Measurements from ENCODE around the gene SRD5A3. TPM values are rescaled to one million over a fixed set of nuclear protein-coding genes. Genes with fewer than 3 reads are reported as not detected.

SRD5A3 gene
- total RNA-seq, 3 donors from 2014 or later: 13.9 to 20.3 (median 14.4) TPM

GRCh38 chr4:55336138-55337034, 9.7 kb upstream of the SRD5A3 start:
- intact Hi-C loops (cut with DNase I; ENCODE audit: low total_unique reads): no loop called here
- H3K4me1 ChIP-seq: no peaks in the 10 kb centered on the region
- H3K4me3 ChIP-seq: no peak overlapping the region
- no peaks in the 10 kb centered on the region for H3K36me3 ChIP-seq
- no peak for DNase-seq (ENCODE audit: low spot score in 2 of 2)
- no peak overlapping the region for H3K27ac ChIP-seq
- no peaks in the 10 kb centered on the region for H3K27me3 ChIP-seq
- TF ChIP-seq CTCF (IDR thresholded peaks at IDR 0.05): no peak
- no peak for TF ChIP-seq POLR2A (IDR thresholded peaks at IDR 0.05)
- TF ChIP-seq POLR2AphosphoS5 (IDR thresholded peaks at IDR 0.05): no peak
- H3K9me3 ChIP-seq: no peaks in the 10 kb centered on the region

- no peaks in the 10 kb centered on the region for H3K4me1 ChIP-seq
- no peak overlapping the region for H3K4me3 ChIP-seq
- H3K36me3 ChIP-seq: no peaks in the 10 kb centered on the region
- H3K9me3 ChIP-seq: no peaks in the 10 kb centered on the region
- H3K27ac ChIP-seq: no peak overlapping the region
- DNase-seq (ENCODE audit: low spot score in 2 of 2): no peak
- intact Hi-C loops (cut with DNase I; ENCODE audit: low total_unique reads): no loop called here
- H3K27me3 ChIP-seq: no peaks in the 10 kb centered on the region
- TF ChIP-seq POLR2A (IDR thresholded peaks at IDR 0.05) (no peak), CTCF (IDR thresholded peaks at IDR 0.05) (no peak), POLR2AphosphoS5 (IDR thresholded peaks at IDR 0.05) (no peak)
Observed at GRCh38 chr4:55337944-55338343, 8.1 kb upstream of the SRD5A3 start.

GRCh38 chr4:55338486-55338885, 7.6 kb upstream of the SRD5A3 start:
- H3K27ac ChIP-seq: no peak overlapping the region
- DNase-seq (ENCODE audit: low spot score in 2 of 2): no peak
- no peak overlapping the region for H3K4me3 ChIP-seq
- intact Hi-C loops (cut with DNase I; ENCODE audit: low total_unique reads): no loop called here
- TF ChIP-seq POLR2AphosphoS5 (IDR thresholded peaks at IDR 0.05) (no peak), POLR2A (IDR thresholded peaks at IDR 0.05) (no peak), CTCF (IDR thresholded peaks at IDR 0.05) (no peak)
- H3K27me3 ChIP-seq: no peaks in the 10 kb centered on the region
- no peaks in the 10 kb centered on the region for H3K9me3 ChIP-seq
- H3K36me3 ChIP-seq: no peaks in the 10 kb centered on the region
- no peaks in the 10 kb centered on the region for H3K4me1 ChIP-seq

GRCh38 chr4:55340266-55340665, 5.8 kb upstream of the SRD5A3 start:
- DNase-seq (ENCODE audit: low spot score in 2 of 2): no peak
- Histone ChIP-seq H3K27me3 (no peaks in the 10 kb centered on the region), H3K9me3 (no peaks in the 10 kb centered on the region), H3K4me3 (no peak overlapping the region), H3K27ac (no peak overlapping the region), H3K4me1 (no peaks in the 10 kb centered on the region), H3K36me3 (no peaks in the 10 kb centered on the region)
- TF ChIP-seq POLR2A (IDR thresholded peaks at IDR 0.05): no peak
- TF ChIP-seq CTCF (IDR thresholded peaks at IDR 0.05): no peak
- TF ChIP-seq POLR2AphosphoS5 (IDR thresholded peaks at IDR 0.05): no peak
- intact Hi-C loops (cut with DNase I; ENCODE audit: low total_unique reads): no loop called here

- no peak overlapping the region for H3K4me3 ChIP-seq
- no peak overlapping the region for H3K27ac ChIP-seq
- H3K27me3 ChIP-seq: no peaks in the 10 kb centered on the region
- no peaks in the 10 kb centered on the region for H3K9me3 ChIP-seq
- intact Hi-C loops (cut with DNase I; ENCODE audit: low total_unique reads): no loop called here
- TF ChIP-seq POLR2AphosphoS5 (IDR thresholded peaks at IDR 0.05) (no peak), POLR2A (IDR thresholded peaks at IDR 0.05) (no peak)
- H3K36me3 ChIP-seq: no peaks in the 10 kb centered on the region
- DNase-seq (ENCODE audit: low spot score in 2 of 2): no peak
- H3K4me1 ChIP-seq: peaks cover 0 to 10% of the 10 kb centered on the region in 2 donors
Observed at GRCh38 chr4:55343887-55344286, 2.2 kb upstream of the SRD5A3 start.
